HL-60 (cell line): ENCODE results near the gene VASH2.

Experiments used
- GABPA ChIP-seq: IDR thresholded peaks from 2 replicates; pipeline ENCODE4 v1.6.1; 2012; ENCODE audit warnings: low read depth
- SPI1 ChIP-seq: IDR thresholded peaks from 2 replicates; pipeline ENCODE4 v1.6.1; 2012; ENCODE audit warnings: low read depth, mild to moderate bottlenecking, borderline replicate concordance
- TF ChIP-seq, protein P1 (sequence below): IDR thresholded peaks from one replicate; pipeline ENCODE4 v1.5.1; 2011; ENCODE audit warnings: low read length, control low read depth, inconsistent platforms; ENCODE audit not compliant: insufficient read depth

DNA sequence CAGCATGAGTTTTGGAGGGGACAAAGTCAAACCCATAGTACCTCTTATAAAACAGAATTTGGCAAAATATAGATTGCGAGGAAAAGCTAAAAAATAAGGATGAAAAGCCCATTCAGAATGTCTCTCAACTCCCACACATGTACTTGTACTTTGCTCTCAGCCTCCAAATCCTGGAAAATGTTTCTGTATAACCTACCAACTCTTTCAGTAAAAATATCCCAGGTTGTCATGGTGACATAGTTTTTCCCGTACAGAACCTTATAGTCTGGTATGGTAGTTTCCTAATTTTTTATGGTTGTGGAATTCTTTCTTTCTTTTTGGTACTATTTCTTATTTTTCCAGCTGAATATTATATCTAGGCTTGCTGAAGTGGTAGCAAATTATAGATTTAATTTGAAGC lies 85.2 kb downstream of the VASH2 start:
- TF ChIP-seq, protein P1, sequence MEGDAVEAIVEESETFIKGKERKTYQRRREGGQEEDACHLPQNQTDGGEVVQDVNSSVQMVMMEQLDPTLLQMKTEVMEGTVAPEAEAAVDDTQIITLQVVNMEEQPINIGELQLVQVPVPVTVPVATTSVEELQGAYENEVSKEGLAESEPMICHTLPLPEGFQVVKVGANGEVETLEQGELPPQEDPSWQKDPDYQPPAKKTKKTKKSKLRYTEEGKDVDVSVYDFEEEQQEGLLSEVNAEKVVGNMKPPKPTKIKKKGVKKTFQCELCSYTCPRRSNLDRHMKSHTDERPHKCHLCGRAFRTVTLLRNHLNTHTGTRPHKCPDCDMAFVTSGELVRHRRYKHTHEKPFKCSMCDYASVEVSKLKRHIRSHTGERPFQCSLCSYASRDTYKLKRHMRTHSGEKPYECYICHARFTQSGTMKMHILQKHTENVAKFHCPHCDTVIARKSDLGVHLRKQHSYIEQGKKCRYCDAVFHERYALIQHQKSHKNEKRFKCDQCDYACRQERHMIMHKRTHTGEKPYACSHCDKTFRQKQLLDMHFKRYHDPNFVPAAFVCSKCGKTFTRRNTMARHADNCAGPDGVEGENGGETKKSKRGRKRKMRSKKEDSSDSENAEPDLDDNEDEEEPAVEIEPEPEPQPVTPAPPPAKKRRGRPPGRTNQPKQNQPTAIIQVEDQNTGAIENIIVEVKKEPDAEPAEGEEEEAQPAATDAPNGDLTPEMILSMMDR: no peak
- TF ChIP-seq SPI1: no peak
- TF ChIP-seq GABPA: no peak
